HEK293 (cell line): Measurements from ENCODE around the gene PAPLN.

ENCODE experiments used
- CTCF ChIA-PET: fragments of 350-600 bp; formaldehyde crosslinking; extraction: SDS; loops from one replicate; lab custom pipeline; 2021; ENCODE audit warnings: antibody characterized with exemption; lab: Yijun Ruan, JAX
- POLR2A ChIA-PET: fragments of 300-600 bp; formaldehyde crosslinking; extraction: SDS; loops from one replicate; lab custom pipeline; 2020; ENCODE audit warnings: antibody characterized with exemption, inconsistent platforms; lab: Yijun Ruan, JAX
- H3K27ac ChIP-seq: fragments of 200-500 bp; sonication (Bioruptor generic); 2 replicates; pipeline ENCODE4 v1.5.1; 2014; ENCODE audit warnings: low read depth, low read length, control low read depth, inconsistent platforms; ENCODE audit errors: extremely low read depth
- H3K36me3 ChIP-seq, 2 experiments: fragments of 200-500 bp in 1 of 2; sonication (Bioruptor generic) in 1 of 2; 1 replicate in 1 of 2; 2 replicates in 1 of 2; pipeline ENCODE4 v1.5.1; 2014 to 2017; ENCODE audit warnings: inconsistent platforms in 2 of 2, low read length in 2 of 2; ENCODE audit not compliant: control insufficient read depth in 2 of 2, insufficient read depth in 1 of 2
- H3K4me1 ChIP-seq: fragments of 200-500 bp; sonication (Bioruptor generic); 2 replicates; pipeline ENCODE4 v1.5.1; 2014; ENCODE audit warnings: mild to moderate bottlenecking, low read length, inconsistent platforms; ENCODE audit not compliant: control insufficient read depth, insufficient read depth
- H3K4me3 ChIP-seq: 2 replicates; pipeline ENCODE4 v1.5.1; 2011; ENCODE audit warnings: low read depth, mild to moderate bottlenecking, control low read depth, low read length, moderate library complexity
- H3K9me3 ChIP-seq: fragments of 200-500 bp; sonication (Bioruptor generic); 2 replicates; pipeline ENCODE4 v1.5.1; 2014; ENCODE audit warnings: low read depth, low read length, inconsistent platforms; ENCODE audit not compliant: control insufficient read depth, insufficient read depth
- KLF1 ChIP-seq: fragments of 450-650 bp; formaldehyde crosslinking; IDR thresholded peaks from 2 replicates; pipeline ENCODE4 v1.5.1; 2016; ENCODE audit warnings: missing biosample characterization, missing genetic modification characterization
- RBAK ChIP-seq: fragments of 450-650 bp; formaldehyde crosslinking; IDR thresholded peaks from 2 replicates; pipeline ENCODE4 v1.5.1; 2016; ENCODE audit warnings: missing biosample characterization, missing genetic modification characterization
- SALL2 ChIP-seq: fragments of 450-650 bp; formaldehyde crosslinking; IDR thresholded peaks from 2 replicates; pipeline ENCODE4 v1.5.0; 2017; ENCODE audit warnings: missing biosample characterization, mild to moderate bottlenecking, missing genetic modification characterization, borderline replicate concordance
- ZBTB20 ChIP-seq: fragments of 450-650 bp; formaldehyde crosslinking; IDR thresholded peaks from 2 replicates; pipeline ENCODE4 v1.5.1; 2016; ENCODE audit warnings: missing biosample characterization, missing genetic modification characterization
- ZBTB48 ChIP-seq: fragments of 450-650 bp; formaldehyde crosslinking; IDR thresholded peaks from 2 replicates; pipeline ENCODE4 v1.5.1; 2016; ENCODE audit warnings: missing biosample characterization, missing genetic modification characterization
- ZBTB8A ChIP-seq: fragments of 450-650 bp; formaldehyde crosslinking; IDR thresholded peaks from 2 replicates; pipeline ENCODE4 v1.5.1; 2016; ENCODE audit warnings: missing biosample characterization, missing genetic modification characterization
- ZFHX2 ChIP-seq: fragments of 450-650 bp; formaldehyde crosslinking; conservative IDR thresholded peaks from 2 replicates; pipeline ENCODE4 v1.5.1; 2016; ENCODE audit warnings: missing biosample characterization, missing genetic modification characterization
- ZNF138 ChIP-seq: fragments of 450-650 bp; formaldehyde crosslinking; IDR thresholded peaks from 2 replicates; pipeline ENCODE4 v1.5.1; 2016; ENCODE audit warnings: missing biosample characterization, missing genetic modification characterization, borderline replicate concordance
- ZNF19 ChIP-seq: fragments of 450-650 bp; formaldehyde crosslinking; IDR thresholded peaks from 2 replicates; pipeline ENCODE4; 2016; ENCODE audit warnings: missing biosample characterization, missing genetic modification characterization, low read depth
- ZNF274 ChIP-seq, 2 experiments: fragments of 200-500 bp in 1 of 2; fragments of 450-650 bp in 1 of 2; sonication (Bioruptor generic) in 1 of 2; formaldehyde crosslinking in 1 of 2; IDR thresholded peaks; 2 replicates each; pipeline versions ENCODE4 v1.5.1 to v1.6.1; 2014 to 2016; ENCODE audit warnings: borderline replicate concordance in 1 of 2, inconsistent platforms in 1 of 2, low read length in 1 of 2, missing biosample characterization in 1 of 2, missing genetic modification characterization in 1 of 2
- ZNF335 ChIP-seq: fragments of 450-650 bp; formaldehyde crosslinking; conservative IDR thresholded peaks from 2 replicates; pipeline ENCODE4 v1.5.1; 2016; ENCODE audit warnings: missing biosample characterization, missing genetic modification characterization
- ZNF366 ChIP-seq: fragments of 450-650 bp; formaldehyde crosslinking; conservative IDR thresholded peaks from 2 replicates; pipeline ENCODE4 v1.5.1; 2016; ENCODE audit warnings: missing biosample characterization, missing genetic modification characterization
- ZNF423 ChIP-seq: fragments of 450-650 bp; formaldehyde crosslinking; IDR thresholded peaks from 2 replicates; pipeline ENCODE4 v1.5.1; 2016; ENCODE audit warnings: missing biosample characterization, missing genetic modification characterization
- ZNF521 ChIP-seq: fragments of 450-650 bp; formaldehyde crosslinking; IDR thresholded peaks from 2 replicates; pipeline ENCODE4 v1.5.1; 2017; ENCODE audit warnings: missing biosample characterization, mild to moderate bottlenecking, missing genetic modification characterization
- ZNF549 ChIP-seq: fragments of 450-650 bp; IDR thresholded peaks from 2 replicates; pipeline ENCODE4 v1.5.1; 2018; ENCODE audit warnings: missing biosample characterization, missing genetic modification characterization, mild to moderate bottlenecking, inconsistent platforms, moderate library complexity
- ZNF585B ChIP-seq: fragments of 450-650 bp; formaldehyde crosslinking; IDR thresholded peaks from 2 replicates; pipeline ENCODE4 v1.5.1; 2016; ENCODE audit warnings: missing biosample characterization, missing genetic modification characterization
- ZNF626 ChIP-seq: fragments of 450-650 bp; sonication (Bioruptor Pico); formaldehyde crosslinking; IDR thresholded peaks from 2 replicates; pipeline ENCODE4 v1.5.1; 2018; ENCODE audit warnings: missing biosample characterization, missing genetic modification characterization, inconsistent platforms
- ZSCAN30 ChIP-seq: fragments of 450-650 bp; IDR thresholded peaks from 2 replicates; pipeline ENCODE4 v1.5.1; 2018; ENCODE audit warnings: missing biosample characterization, mild to moderate bottlenecking, missing genetic modification characterization, moderate library complexity
- TF ChIP-seq, protein P1 (sequence below): fragments of 450-650 bp; formaldehyde crosslinking; IDR thresholded peaks from 2 replicates; pipeline ENCODE4; 2016; ENCODE audit warnings: missing biosample characterization, missing genetic modification characterization
- TF ChIP-seq, protein P2 (sequence below): fragments of 450-650 bp; formaldehyde crosslinking; IDR thresholded peaks from 2 replicates; pipeline ENCODE4 v1.5.1; 2016; ENCODE audit warnings: missing biosample characterization, missing genetic modification characterization
- TF ChIP-seq, protein P3 (sequence below): sonication (generic); formaldehyde crosslinking; IDR thresholded peaks from 2 replicates; pipeline ENCODE4 v1.8.1; 2022; ENCODE audit warnings: mild to moderate bottlenecking, moderate library complexity, missing genetic modification reagents
- TF ChIP-seq, protein P4 (sequence below): fragments of 450-650 bp; formaldehyde crosslinking; optimal IDR thresholded peaks from 2 replicates; pipeline ENCODE3; 2016; ENCODE audit warnings: missing biosample characterization, mild to moderate bottlenecking, missing genetic modification characterization
- TF ChIP-seq, protein P5 (sequence below): fragments of 450-650 bp; formaldehyde crosslinking; IDR thresholded peaks from 2 replicates; pipeline ENCODE4 v1.5.1; 2016; ENCODE audit warnings: missing biosample characterization, missing genetic modification characterization
- TF ChIP-seq, protein P6 (sequence below): fragments of 450-650 bp; formaldehyde crosslinking; IDR thresholded peaks from 2 replicates; pipeline ENCODE4 v1.5.1; 2016; ENCODE audit warnings: missing biosample characterization, missing genetic modification characterization, borderline replicate concordance

The PAPLN gene

DNA sequence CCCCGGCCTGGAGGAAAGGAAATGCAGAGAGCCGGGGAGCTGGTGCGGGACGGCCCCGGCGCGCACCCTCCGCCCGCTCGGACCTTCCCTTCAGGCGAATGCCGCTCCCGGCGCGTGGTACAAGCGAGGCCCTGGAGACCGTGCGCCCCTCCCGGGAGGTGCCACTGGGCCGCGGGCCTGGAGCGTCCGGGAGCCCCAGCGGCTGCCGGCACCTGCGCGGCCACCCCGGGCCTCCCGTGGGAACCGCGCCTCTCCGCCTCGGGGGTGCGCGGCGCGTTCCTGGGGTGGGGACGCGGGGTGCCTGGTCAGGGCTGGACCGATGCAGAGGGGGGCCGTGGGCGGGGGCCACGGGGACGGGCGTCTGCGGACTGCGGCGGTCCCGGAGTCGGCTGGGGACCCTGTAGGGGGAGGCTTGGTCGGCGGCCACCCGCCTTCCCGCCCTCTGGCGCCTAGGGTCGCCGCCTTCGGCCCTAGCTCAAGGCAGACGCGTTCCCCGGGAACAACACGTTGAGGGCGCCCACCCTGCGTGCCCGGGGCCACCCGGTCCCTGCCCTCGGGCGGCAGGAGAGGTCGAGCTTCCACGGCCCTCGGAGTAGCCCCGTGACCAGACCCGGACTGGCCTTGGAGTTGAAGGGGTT lies 599 bp downstream of the PAPLN start:
- no peaks in the 10 kb centered on the region for H3K9me3 ChIP-seq
- ChIA-PET POLR2A (interaction anchor here (1.0 to 2.1 kb wide), 2 partner anchors 180 to 221 kb away, joined by 3 to 8 read pairs; partner anchors contain the start of genes NUMB and RBM25), CTCF (no interaction called here)
- H3K4me3 ChIP-seq = peak overlapping the region; percentile 54
- peaks cover 13% of the 10 kb centered on the region for H3K4me1 ChIP-seq
- TF ChIP-seq ZBTB20 (tag by site-specific recombination) (0 out of 2 replicates have a peak, but pooled peaks have one; percentile 52), ZNF585B (tag by site-specific recombination) (no peak), ZNF626 (no peak), ZNF335 (tag by site-specific recombination) (peak; percentile 86), KLF1 (tag by site-specific recombination) (no peak), ZBTB48 (0 out of 2 replicates have a peak, but pooled peaks have one; percentile 32), ZBTB8A (tag by site-specific recombination) (peak; percentile 27; the same call in 1 of the 2 replicates), ZNF423 (tag by site-specific recombination) (no peak), ZFHX2 (tag by site-specific recombination) (peak; percentile 53; the same call in 1 of the 2 replicates), ZNF549 (tag by site-specific recombination) (no peak)
- TF ChIP-seq, protein P1, sequence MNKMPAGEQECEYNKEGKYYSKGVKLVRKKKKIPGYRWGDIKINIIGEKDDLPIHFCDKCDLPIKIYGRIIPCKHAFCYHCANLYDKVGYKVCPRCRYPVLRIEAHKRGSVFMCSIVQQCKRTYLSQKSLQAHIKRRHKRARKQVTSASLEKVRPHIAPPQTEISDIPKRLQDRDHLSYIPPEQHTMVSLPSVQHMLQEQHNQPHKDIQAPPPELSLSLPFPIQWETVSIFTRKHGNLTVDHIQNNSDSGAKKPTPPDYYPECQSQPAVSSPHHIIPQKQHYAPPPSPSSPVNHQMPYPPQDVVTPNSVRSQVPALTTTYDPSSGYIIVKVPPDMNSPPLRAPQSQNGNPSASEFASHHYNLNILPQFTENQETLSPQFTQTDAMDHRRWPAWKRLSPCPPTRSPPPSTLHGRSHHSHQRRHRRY = no peak
- TF ChIP-seq, protein P2, sequence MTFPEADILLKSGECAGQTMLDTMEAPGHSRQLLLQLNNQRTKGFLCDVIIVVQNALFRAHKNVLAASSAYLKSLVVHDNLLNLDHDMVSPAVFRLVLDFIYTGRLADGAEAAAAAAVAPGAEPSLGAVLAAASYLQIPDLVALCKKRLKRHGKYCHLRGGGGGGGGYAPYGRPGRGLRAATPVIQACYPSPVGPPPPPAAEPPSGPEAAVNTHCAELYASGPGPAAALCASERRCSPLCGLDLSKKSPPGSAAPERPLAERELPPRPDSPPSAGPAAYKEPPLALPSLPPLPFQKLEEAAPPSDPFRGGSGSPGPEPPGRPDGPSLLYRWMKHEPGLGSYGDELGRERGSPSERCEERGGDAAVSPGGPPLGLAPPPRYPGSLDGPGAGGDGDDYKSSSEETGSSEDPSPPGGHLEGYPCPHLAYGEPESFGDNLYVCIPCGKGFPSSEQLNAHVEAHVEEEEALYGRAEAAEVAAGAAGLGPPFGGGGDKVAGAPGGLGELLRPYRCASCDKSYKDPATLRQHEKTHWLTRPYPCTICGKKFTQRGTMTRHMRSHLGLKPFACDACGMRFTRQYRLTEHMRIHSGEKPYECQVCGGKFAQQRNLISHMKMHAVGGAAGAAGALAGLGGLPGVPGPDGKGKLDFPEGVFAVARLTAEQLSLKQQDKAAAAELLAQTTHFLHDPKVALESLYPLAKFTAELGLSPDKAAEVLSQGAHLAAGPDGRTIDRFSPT = no peak
- TF ChIP-seq, protein P3, sequence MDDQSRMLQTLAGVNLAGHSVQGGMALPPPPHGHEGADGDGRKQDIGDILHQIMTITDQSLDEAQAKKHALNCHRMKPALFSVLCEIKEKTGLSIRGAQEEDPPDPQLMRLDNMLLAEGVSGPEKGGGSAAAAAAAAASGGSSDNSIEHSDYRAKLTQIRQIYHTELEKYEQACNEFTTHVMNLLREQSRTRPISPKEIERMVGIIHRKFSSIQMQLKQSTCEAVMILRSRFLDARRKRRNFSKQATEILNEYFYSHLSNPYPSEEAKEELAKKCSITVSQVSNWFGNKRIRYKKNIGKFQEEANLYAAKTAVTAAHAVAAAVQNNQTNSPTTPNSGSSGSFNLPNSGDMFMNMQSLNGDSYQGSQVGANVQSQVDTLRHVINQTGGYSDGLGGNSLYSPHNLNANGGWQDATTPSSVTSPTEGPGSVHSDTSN (CRISPR knock-in tag) = 0 out of 2 replicates have a peak, but pooled peaks have one; percentile 21
- TF ChIP-seq, protein P4, sequence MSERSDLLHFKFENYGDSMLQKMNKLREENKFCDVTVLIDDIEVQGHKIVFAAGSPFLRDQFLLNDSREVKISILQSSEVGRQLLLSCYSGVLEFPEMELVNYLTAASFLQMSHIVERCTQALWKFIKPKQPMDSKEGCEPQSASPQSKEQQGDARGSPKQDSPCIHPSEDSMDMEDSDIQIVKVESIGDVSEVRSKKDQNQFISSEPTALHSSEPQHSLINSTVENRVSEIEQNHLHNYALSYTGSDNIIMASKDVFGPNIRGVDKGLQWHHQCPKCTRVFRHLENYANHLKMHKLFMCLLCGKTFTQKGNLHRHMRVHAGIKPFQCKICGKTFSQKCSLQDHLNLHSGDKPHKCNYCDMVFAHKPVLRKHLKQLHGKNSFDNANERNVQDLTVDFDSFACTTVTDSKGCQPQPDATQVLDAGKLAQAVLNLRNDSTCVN (tag by site-specific recombination) = peak; percentile 75
- peak overlapping the region; percentile 77 for H3K27ac ChIP-seq
- H3K36me3 ChIP-seq = no peaks in the 10 kb centered on the region

DNA sequence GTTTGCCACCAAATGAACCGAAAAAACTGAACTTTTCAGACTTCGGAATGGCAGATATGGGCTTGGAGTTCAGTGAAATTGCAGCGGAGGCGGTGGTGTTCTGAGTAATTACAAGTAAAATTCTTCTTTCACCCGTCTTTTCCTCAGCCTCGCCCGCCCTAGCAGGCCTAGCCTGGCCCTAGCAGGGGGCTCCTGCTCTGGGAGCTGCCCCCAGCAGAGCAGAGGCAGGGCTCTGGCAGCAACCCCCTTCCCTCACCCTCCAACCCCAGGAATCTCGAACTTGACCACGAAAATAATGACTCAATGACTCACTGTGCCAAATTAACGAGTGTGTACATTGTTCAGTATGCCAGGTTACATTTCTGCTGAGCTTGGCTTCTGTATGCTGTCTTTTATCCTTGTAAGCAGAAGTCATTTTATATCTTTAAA lies 1.1 kb downstream of the PAPLN start:
- Histone ChIP-seq H3K27ac (peak overlapping the region; percentile 77), H3K36me3 (no peaks in the 10 kb centered on the region), H3K9me3 (no peaks in the 10 kb centered on the region), H3K4me1 (peaks cover 13% of the 10 kb centered on the region), H3K4me3 (peak overlapping the region; percentile 54)
- ChIA-PET POLR2A (interaction anchor here (0.7 to 2.1 kb wide), 3 partner anchors 102 to 220 kb away, joined by 3 to 8 read pairs (median 4); partner anchors contain the start of genes NUMB, PSEN1 and RBM25), CTCF (no interaction called here)
- TF ChIP-seq ZSCAN30 (no peak), ZBTB8A (tag by site-specific recombination) (0 out of 2 replicates have a peak, but pooled peaks have one; percentile 18), SALL2 (no peak), ZNF138 (tag by site-specific recombination) (no peak), ZNF626 (no peak), ZNF274 (IDR thresholded peaks at IDR 0.05; ENCODE audit: low read length) (no peak), ZNF274 (tag by site-specific recombination; IDR thresholded peaks at IDR 0.05; ENCODE audit: borderline replicate concordance) (no peak), ZNF423 (tag by site-specific recombination) (peak; percentile 79), ZNF521 (no peak), RBAK (tag by site-specific recombination) (no peak), ZNF366 (0 out of 2 replicates have a peak, but pooled peaks have one; percentile 17), ZNF19 (tag by site-specific recombination) (no peak)
- TF ChIP-seq, protein P5, sequence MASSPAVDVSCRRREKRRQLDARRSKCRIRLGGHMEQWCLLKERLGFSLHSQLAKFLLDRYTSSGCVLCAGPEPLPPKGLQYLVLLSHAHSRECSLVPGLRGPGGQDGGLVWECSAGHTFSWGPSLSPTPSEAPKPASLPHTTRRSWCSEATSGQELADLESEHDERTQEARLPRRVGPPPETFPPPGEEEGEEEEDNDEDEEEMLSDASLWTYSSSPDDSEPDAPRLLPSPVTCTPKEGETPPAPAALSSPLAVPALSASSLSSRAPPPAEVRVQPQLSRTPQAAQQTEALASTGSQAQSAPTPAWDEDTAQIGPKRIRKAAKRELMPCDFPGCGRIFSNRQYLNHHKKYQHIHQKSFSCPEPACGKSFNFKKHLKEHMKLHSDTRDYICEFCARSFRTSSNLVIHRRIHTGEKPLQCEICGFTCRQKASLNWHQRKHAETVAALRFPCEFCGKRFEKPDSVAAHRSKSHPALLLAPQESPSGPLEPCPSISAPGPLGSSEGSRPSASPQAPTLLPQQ (tag by site-specific recombination) = no peak
- TF ChIP-seq, protein P6, sequence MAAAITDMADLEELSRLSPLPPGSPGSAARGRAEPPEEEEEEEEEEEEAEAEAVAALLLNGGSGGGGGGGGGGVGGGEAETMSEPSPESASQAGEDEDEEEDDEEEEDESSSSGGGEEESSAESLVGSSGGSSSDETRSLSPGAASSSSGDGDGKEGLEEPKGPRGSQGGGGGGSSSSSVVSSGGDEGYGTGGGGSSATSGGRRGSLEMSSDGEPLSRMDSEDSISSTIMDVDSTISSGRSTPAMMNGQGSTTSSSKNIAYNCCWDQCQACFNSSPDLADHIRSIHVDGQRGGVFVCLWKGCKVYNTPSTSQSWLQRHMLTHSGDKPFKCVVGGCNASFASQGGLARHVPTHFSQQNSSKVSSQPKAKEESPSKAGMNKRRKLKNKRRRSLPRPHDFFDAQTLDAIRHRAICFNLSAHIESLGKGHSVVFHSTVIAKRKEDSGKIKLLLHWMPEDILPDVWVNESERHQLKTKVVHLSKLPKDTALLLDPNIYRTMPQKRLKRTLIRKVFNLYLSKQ = no peak
